Activated CD8-positive, alpha-beta T cell treated with anti-CD3 and anti-CD28 coated beads for 36 hours (primary cell): ENCODE measurements around the gene TMCC1. TPM values are rescaled to one million over a fixed set of nuclear protein-coding genes. Genes with fewer than 3 reads are reported as not detected.

ENCODE experiments used
- ATAC-seq: fragments of 200-7000 bp; cut with Tn5 transposase; one replicate; pipeline ENCODE4 v1.10.0; 2021; ENCODE audit warnings: mild to moderate bottlenecking, moderate library complexity
- CTCF ChIA-PET: fragments of 350-600 bp; sonication (Branson Sonifier 250); formaldehyde crosslinking; loops from one replicate; lab custom pipeline; 2021; ENCODE audit warnings: antibody characterized with exemption; lab: Charles Lee
- POLR2A ChIA-PET: fragments of 350-600 bp; sonication (Branson Sonifier 250); formaldehyde crosslinking; loops from one replicate; lab custom pipeline; 2021; ENCODE audit warnings: antibody characterized with exemption; lab: Charles Lee
- DNase-seq: peaks from one replicate; pipeline ENCODE4 v3.0.0-alpha.2; 2020
- H3K27ac Mint-ChIP-seq: one replicate; pipeline ENCODE4 v1.8.0; 2021; ENCODE audit warnings: mild to moderate bottlenecking, mixed read lengths
- H3K27me3 Mint-ChIP-seq: one replicate; pipeline ENCODE4 v1.8.0; 2021; ENCODE audit warnings: mixed read lengths
- H3K36me3 Mint-ChIP-seq: one replicate; pipeline ENCODE4 v1.8.0; 2021; ENCODE audit warnings: low read depth, mixed read lengths
- H3K4me1 Mint-ChIP-seq: one replicate; pipeline ENCODE4 v1.8.0; 2021; ENCODE audit warnings: low read depth, mixed read lengths
- H3K4me3 Mint-ChIP-seq: one replicate; pipeline ENCODE4 v1.8.0; 2021; ENCODE audit warnings: mild to moderate bottlenecking, moderate library complexity, mixed read lengths
- H3K9me3 Mint-ChIP-seq: one replicate; pipeline ENCODE4 v1.8.0; 2021; ENCODE audit warnings: mixed read lengths
- intact Hi-C: fragments of 100-400 bp; cut with micrococcal nuclease; formaldehyde crosslinking; loops from one replicate; pipeline ENCODE4 v1.10.0; 2022
- total RNA-seq, 2 experiments: library from RNA; stranded (reverse); gene quantifications; one replicate each; pipeline ENCODE4 v1.2.3, GENCODE V29; 2021
- TF ChIP-seq, protein P1 (sequence below): fragments of 200-600 bp; IDR thresholded peaks from one replicate; pipeline ENCODE4 v1.8.0; 2022; ENCODE audit warnings: antibody characterized with exemption, mild to moderate bottlenecking

TMCC1 gene
- total RNA-seq, 2 experiments from 2014 or later, result 14.1 to 18.0 TPM

DNA sequence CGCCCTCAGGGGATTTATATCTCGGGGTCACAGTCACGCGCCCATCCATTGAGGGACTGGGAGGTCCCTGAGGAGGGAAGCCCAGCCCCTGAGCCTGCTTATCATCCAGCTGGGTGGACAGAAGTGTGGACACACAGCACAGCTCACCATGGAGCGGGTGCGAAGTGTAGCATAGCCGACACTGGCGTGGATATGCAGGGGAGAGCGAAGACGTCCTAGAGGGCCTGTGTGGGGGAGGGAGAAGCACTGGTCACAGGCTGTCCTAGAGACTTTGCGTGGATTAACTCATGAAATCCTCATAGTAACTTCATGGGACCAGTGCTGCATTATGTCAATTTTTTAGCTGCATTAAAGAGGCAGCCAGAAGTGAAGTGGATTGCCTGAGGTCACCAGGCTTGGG is 261.0 kb downstream of the TMCC1 start:
- intact Hi-C loops, result no loop called here
- DNase-seq (no peak), ATAC-seq (no peak)
- TF ChIP-seq, protein P1, sequence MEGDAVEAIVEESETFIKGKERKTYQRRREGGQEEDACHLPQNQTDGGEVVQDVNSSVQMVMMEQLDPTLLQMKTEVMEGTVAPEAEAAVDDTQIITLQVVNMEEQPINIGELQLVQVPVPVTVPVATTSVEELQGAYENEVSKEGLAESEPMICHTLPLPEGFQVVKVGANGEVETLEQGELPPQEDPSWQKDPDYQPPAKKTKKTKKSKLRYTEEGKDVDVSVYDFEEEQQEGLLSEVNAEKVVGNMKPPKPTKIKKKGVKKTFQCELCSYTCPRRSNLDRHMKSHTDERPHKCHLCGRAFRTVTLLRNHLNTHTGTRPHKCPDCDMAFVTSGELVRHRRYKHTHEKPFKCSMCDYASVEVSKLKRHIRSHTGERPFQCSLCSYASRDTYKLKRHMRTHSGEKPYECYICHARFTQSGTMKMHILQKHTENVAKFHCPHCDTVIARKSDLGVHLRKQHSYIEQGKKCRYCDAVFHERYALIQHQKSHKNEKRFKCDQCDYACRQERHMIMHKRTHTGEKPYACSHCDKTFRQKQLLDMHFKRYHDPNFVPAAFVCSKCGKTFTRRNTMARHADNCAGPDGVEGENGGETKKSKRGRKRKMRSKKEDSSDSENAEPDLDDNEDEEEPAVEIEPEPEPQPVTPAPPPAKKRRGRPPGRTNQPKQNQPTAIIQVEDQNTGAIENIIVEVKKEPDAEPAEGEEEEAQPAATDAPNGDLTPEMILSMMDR, result no peak
- Mint-ChIP-seq H3K9me3 (no peaks in the 10 kb centered on the region), H3K4me3 (no peak overlapping the region), H3K4me1 (peaks cover 7% of the 10 kb centered on the region), H3K36me3 (no peaks in the 10 kb centered on the region), H3K27ac (no peak overlapping the region), H3K27me3 (no peaks in the 10 kb centered on the region)
- ChIA-PET CTCF (interaction anchor here (2.4 kb wide), 1 partner anchor 193 kb away, joined by 8 read pairs; no protein-coding TSS in a partner anchor), POLR2A (no interaction called here)

DNA sequence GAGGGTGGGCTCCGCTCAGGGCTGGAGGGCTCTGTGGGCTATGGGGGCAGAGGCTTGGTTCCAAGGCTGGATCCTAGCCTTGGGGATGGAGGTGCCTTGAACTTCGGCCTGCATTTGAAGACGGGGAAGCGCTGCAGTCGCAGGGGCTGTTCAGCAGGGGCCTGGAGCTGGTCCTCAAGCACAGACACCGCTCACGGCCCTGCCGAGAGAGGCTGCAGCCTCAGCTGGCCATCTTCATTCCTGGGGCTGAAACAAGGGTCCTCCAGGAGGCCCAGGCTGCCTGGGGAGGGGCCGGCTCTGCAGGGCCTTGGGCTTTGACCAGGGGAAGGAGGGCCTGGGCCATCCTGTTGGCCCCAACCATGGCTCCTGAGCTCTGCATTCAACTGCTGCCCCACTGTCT is 261.5 kb downstream of the TMCC1 start:
- ChIA-PET CTCF (no interaction called here), POLR2A (no interaction called here)
- H3K4me3 Mint-ChIP-seq, result no peak overlapping the region
- H3K27me3 Mint-ChIP-seq, result no peaks in the 10 kb centered on the region
- H3K9me3 Mint-ChIP-seq, result no peaks in the 10 kb centered on the region
- no peaks in the 10 kb centered on the region for H3K36me3 Mint-ChIP-seq
- intact Hi-C loops, result no loop called here
- TF ChIP-seq, protein P1, result no peak
- ATAC-seq (no peak), DNase-seq (no peak)
- peaks cover 8% of the 10 kb centered on the region for H3K4me1 Mint-ChIP-seq
- H3K27ac Mint-ChIP-seq, result no peak overlapping the region

DNA sequence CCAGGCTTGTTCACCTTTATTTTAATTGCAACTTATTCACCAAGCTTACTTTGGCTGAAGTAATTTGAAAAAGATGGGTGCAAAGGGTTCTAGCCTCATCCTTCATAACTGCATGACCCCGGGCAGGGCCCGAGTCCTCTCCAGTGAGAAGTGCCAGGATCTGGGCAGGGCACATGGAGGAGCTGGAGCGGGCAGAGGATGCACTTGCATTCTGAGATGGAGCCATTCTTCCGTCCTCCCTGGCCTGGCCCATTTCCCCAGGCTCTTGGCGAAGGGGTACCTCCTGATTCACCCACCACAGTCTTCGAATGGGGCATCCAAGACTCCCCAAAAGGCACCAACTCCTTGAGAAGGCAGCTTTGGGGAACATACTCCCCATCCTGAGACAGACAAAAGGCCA is 264.5 kb downstream of the TMCC1 start:
- H3K36me3 Mint-ChIP-seq, result no peaks in the 10 kb centered on the region
- no peaks in the 10 kb centered on the region for H3K27me3 Mint-ChIP-seq
- ChIA-PET CTCF (interaction anchor here (1.0 to 4.2 kb wide), 11 partner anchors 9 to 305 kb away, joined by 3 to 29 read pairs (median 6); partner anchors contain the start of gene PLXND1), POLR2A (no interaction called here)
- H3K4me1 Mint-ChIP-seq, result peaks cover 17% of the 10 kb centered on the region
- H3K27ac Mint-ChIP-seq, result no peak overlapping the region
- ATAC-seq (no peak), DNase-seq (no peak)
- no peak overlapping the region for H3K4me3 Mint-ChIP-seq
- TF ChIP-seq, protein P1, result no peak
- no peaks in the 10 kb centered on the region for H3K9me3 Mint-ChIP-seq
- intact Hi-C loops, result loop anchor here (5.0 kb wide), 2 partner anchors 198 to 303 kb away; no protein-coding TSS in a partner anchor

DNA sequence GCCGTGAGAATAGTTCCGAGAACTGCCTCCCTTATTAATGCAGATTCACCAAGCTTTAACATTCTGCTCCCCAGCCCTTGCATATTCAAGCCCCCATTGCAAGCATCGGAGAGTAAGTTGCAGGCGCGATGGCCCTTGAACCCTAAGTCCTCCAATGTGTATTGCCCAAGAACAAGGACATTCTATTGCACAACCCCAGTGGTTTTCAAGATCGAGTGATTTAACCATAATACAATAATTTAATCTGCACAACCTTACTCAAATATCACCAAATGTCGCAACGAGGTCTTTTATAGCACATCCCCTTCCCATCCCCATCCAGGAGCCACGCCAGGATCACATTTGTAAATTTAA is 265.4 kb downstream of the TMCC1 start:
- TF ChIP-seq, protein P1, result no peak
- no peak for ATAC-seq
- H3K27me3 Mint-ChIP-seq, result no peaks in the 10 kb centered on the region
- CTCF ChIA-PET, result interaction anchor here (0.8 to 4.2 kb wide), 22 partner anchors 10 to 334 kb away, joined by 3 to 29 read pairs (median 5); partner anchors contain the start of genes PLXND1 and TMCC1
- no peaks in the 10 kb centered on the region for H3K9me3 Mint-ChIP-seq
- H3K4me3 Mint-ChIP-seq, result peak overlapping the region; percentile 96
- intact Hi-C loops, result loop anchor here (5.0 kb wide), 2 partner anchors 199 to 304 kb away; no protein-coding TSS in a partner anchor
- POLR2A ChIA-PET, result interaction anchor here (1.2 kb wide), 1 partner anchor 21 kb away, joined by 5 read pairs; no protein-coding TSS in a partner anchor
- H3K4me1 Mint-ChIP-seq, result peaks cover 17% of the 10 kb centered on the region
- H3K27ac Mint-ChIP-seq, result peak overlapping the region; percentile 84
- H3K36me3 Mint-ChIP-seq, result no peaks in the 10 kb centered on the region
- DNase-seq, result no peak
